Testis (tissue), 2 donors: ENCODE measurements around the gene NTM.

Experiments used
- POLR2A ChIP-seq: fragments of 450-650 bp; IDR thresholded peaks from one replicate; pipeline ENCODE4 v1.6.1; 2017; ENCODE audit warnings: antibody characterized with exemption, mild to moderate bottlenecking, moderate library complexity
- TF ChIP-seq, protein P1 (sequence below), 3 experiments: fragments of 450-650 bp in 2 of 3; fragments of 200-600 bp in 1 of 3; sonication (generic) in 1 of 3; IDR thresholded peaks; one replicate each; pipeline ENCODE4 v1.5.1; 2016 to 2019; ENCODE audit warnings: antibody characterized with exemption in 3 of 3, mild to moderate bottlenecking in 2 of 3, moderate library complexity in 1 of 3

DNA sequence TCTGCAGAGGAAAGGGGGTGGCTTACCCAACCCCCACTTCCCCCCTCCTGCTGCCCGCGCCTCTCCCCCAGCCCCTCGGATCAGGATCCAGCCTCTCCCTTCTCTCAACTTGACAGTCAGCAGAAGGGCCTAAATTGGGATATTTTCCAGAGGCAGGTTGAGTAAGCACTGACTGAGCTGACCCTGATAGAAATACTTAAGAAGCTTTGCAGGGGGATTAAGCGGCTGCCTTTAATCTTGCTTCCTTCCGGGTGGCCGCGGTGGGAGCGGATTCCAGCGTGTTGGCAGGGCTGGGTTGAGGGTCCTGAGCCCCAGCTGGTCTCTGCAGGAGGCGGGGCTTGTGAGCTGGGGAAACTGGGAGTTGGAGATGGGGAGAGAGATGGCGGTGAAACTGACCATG, 445.2 kb downstream of the NTM start:
- TF ChIP-seq, protein P1, sequence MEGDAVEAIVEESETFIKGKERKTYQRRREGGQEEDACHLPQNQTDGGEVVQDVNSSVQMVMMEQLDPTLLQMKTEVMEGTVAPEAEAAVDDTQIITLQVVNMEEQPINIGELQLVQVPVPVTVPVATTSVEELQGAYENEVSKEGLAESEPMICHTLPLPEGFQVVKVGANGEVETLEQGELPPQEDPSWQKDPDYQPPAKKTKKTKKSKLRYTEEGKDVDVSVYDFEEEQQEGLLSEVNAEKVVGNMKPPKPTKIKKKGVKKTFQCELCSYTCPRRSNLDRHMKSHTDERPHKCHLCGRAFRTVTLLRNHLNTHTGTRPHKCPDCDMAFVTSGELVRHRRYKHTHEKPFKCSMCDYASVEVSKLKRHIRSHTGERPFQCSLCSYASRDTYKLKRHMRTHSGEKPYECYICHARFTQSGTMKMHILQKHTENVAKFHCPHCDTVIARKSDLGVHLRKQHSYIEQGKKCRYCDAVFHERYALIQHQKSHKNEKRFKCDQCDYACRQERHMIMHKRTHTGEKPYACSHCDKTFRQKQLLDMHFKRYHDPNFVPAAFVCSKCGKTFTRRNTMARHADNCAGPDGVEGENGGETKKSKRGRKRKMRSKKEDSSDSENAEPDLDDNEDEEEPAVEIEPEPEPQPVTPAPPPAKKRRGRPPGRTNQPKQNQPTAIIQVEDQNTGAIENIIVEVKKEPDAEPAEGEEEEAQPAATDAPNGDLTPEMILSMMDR (IDR thresholded peaks at IDR 0.05): no peak
- no peak for TF ChIP-seq POLR2A
